NB4 (cell line): Measurements from ENCODE around the gene PCOLCE2.
A peak's percentile ranks its signal among the peaks of the same experiment; 100 is the strongest.

Experiments used
- DNase-seq: peaks from one replicate; pipeline ENCODE4 v3.0.0; 2010; ENCODE audit warnings: low read depth
- H3K4me3 ChIP-seq: one replicate; pipeline ENCODE4 v1.5.1; 2011; ENCODE audit warnings: mild to moderate bottlenecking, low read depth, low read length, moderate library complexity
- MYC ChIP-seq: IDR thresholded peaks from 2 replicates; pipeline ENCODE4 v1.6.1; 2011; ENCODE audit warnings: low read depth, low read length
- POLR2A ChIP-seq: IDR thresholded peaks from 2 replicates; pipeline ENCODE4 v1.6.1; 2011; ENCODE audit warnings: mild to moderate bottlenecking; ENCODE audit not compliant: insufficient read length; ENCODE audit errors: extremely low read depth
- TF ChIP-seq, protein P1 (sequence below): IDR thresholded peaks from 2 replicates; pipeline ENCODE4 v1.6.1; 2011; ENCODE audit warnings: low read depth, low read length
- TF ChIP-seq, protein P2 (sequence below): IDR thresholded peaks from one replicate; pipeline ENCODE4 v1.5.1; 2012; ENCODE audit warnings: low read depth, low read length

The PCOLCE2 gene

GRCh38 chr3:142866841-142867631 is 21.8 kb downstream of the PCOLCE2 start:
- peak; percentile 30 for DNase-seq
- TF ChIP-seq POLR2A (no peak), MYC (no peak)
- TF ChIP-seq, protein P1, sequence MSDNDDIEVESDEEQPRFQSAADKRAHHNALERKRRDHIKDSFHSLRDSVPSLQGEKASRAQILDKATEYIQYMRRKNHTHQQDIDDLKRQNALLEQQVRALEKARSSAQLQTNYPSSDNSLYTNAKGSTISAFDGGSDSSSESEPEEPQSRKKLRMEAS: no peak
- TF ChIP-seq, protein P2, sequence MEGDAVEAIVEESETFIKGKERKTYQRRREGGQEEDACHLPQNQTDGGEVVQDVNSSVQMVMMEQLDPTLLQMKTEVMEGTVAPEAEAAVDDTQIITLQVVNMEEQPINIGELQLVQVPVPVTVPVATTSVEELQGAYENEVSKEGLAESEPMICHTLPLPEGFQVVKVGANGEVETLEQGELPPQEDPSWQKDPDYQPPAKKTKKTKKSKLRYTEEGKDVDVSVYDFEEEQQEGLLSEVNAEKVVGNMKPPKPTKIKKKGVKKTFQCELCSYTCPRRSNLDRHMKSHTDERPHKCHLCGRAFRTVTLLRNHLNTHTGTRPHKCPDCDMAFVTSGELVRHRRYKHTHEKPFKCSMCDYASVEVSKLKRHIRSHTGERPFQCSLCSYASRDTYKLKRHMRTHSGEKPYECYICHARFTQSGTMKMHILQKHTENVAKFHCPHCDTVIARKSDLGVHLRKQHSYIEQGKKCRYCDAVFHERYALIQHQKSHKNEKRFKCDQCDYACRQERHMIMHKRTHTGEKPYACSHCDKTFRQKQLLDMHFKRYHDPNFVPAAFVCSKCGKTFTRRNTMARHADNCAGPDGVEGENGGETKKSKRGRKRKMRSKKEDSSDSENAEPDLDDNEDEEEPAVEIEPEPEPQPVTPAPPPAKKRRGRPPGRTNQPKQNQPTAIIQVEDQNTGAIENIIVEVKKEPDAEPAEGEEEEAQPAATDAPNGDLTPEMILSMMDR: no peak
- no peak overlapping the region for H3K4me3 ChIP-seq

DNA sequence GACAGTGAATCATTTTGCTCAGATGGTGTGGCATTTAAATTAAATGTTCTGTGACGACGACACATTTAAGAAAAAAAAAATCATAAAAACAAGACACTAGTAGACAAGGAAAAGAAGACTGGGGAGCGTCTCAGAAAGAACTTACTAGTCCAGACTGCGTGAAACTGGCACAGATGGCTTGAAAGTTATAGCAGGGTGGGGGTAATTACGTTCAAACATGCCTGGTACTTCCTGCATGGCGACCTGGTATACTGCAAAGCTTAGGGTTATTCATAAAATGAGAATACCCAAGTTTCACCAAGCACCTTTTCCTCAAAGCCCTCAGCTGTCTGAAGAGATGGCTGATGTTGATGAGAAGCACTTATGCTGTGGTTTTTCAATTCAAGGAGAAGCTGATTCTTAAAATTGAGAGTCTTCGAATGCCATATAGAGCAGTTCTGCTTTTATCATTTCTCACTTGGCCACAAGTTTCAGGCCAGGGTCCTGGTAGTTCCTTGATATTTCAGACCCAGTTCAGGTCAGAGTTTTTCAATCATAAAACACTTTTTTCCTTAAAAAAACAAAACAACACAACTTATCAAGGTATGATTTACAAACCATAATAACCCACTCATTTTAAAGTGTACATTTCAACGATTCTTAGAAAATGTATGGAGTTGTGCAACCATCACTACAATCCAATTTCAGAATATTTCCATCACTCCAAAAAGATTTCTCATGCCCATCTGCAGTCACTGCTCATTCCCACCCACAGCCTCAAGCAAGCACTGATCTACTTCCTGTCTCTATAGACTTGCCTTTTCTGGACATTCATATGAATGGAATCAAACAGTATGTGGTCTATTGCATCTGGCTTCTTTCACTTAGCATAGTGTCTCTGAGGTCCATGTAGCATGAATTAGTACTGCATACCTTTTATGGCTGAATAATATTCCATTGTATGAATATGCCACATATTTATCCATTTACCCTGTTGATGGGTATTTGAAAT is 24.7 kb downstream of the PCOLCE2 start:
- no peak overlapping the region for H3K4me3 ChIP-seq
- TF ChIP-seq, protein P2: no peak
- TF ChIP-seq POLR2A (no peak), MYC (no peak)
- TF ChIP-seq, protein P1: no peak
- peak; percentile 37 for DNase-seq

- H3K4me3 ChIP-seq: no peak overlapping the region
- DNase-seq: peak; percentile 57
- TF ChIP-seq POLR2A (no peak), MYC (no peak)
- TF ChIP-seq, protein P1: no peak
- TF ChIP-seq, protein P2: no peak
Measured at GRCh38 chr3:142863010-142863817, 25.7 kb downstream of the PCOLCE2 start.

- TF ChIP-seq POLR2A: no peak
- TF ChIP-seq, protein P2: no peak
- no peak overlapping the region for H3K4me3 ChIP-seq
- no peak for DNase-seq
Measured at GRCh38 chr3:142861926-142862325, 27.0 kb downstream of the PCOLCE2 start.

- no peak for DNase-seq
- TF ChIP-seq MYC (no peak), POLR2A (no peak)
- TF ChIP-seq, protein P2: no peak
- TF ChIP-seq, protein P1: no peak
- H3K4me3 ChIP-seq: no peak overlapping the region
Measured at GRCh38 chr3:142858043-142858442, 30.8 kb downstream of the PCOLCE2 start.
